Heart left ventricle (tissue), 13 donors: Measurements from ENCODE around the gene SIT1.
"Not testable (repeated sequence)": the region's sequence is repeated elsewhere in the genome, so short reads cannot be mapped to it uniquely, and the experiment has no call there.

Experiments
- POLR2A ChIP-seq, 2 donors: fragments of 450-650 bp; IDR thresholded peaks; one replicate each; pipeline ENCODE4 v1.6.1; 2017; ENCODE audit warnings: antibody characterized with exemption in 2 of 2, mild to moderate bottlenecking in 2 of 2, moderate library complexity in 2 of 2
- TF ChIP-seq, protein P1 (sequence below), 12 donors: fragments of 200-600 bp; sonication (generic) in 4 of 12; IDR thresholded peaks; one replicate each; pipeline versions ENCODE4 v1.5.0 to v1.8.0; 2018 to 2022; ENCODE audit warnings: antibody characterized with exemption in 12 of 12, mild to moderate bottlenecking in 5 of 12
- donor health status: ischemic (EF 13 %, LVEDD 7.1; RV severe dilation, severe dysfunction).
- donor health status: DM: no; HTN: yes; CAD: no.
- donor health status: DM: no; HTN: no; CAD: no.
- donor health status: ischemic (EF 25% LVEDD 6.9; RV normal size, moderate dysfunction).
- donor health status: ischemic (EF 25% LVEDD 5.7; RV mildly dilated, moderate dysfunction).
- donor health status: ischemic (EF 35%, LVEDD 5.7; RV mildly dilated, moderate dysfunction).
- donor health status: nonischemic (EF 11% LVEDD 7.7; RV severe dilation, severe dysfunction).
- donor health status: DM: yes; HTN: yes; CAD: no.
- donor health status: PGD.
- donor health status: ischemic (EF 29% LVEDD 5.4; RV normal size, mild dysfunction).
- donor health status: nonischemic (EF 23%, LVEDD 6.1; RV moderate dilation, normal function).

DNA sequence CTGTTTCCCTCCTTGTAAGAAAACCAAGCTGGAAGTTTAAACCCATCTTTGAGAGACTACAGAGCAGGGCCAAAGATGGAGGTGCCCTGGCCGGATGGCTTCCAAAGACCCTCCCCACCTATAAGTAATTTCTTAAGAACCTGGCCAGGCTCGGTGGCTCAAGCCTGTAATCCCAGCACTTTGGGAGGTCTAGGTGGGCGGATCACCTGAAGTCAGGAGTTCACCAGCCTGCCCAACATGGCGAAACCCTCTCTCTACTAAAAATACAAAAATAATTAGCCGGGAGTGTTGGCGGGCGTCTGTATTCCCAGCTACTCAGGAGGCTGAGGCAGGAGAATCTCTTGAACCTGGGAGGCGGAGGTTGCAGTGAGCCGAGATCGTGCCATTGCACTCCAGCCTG, 5.0 kb downstream of the SIT1 start:
- TF ChIP-seq, protein P1, sequence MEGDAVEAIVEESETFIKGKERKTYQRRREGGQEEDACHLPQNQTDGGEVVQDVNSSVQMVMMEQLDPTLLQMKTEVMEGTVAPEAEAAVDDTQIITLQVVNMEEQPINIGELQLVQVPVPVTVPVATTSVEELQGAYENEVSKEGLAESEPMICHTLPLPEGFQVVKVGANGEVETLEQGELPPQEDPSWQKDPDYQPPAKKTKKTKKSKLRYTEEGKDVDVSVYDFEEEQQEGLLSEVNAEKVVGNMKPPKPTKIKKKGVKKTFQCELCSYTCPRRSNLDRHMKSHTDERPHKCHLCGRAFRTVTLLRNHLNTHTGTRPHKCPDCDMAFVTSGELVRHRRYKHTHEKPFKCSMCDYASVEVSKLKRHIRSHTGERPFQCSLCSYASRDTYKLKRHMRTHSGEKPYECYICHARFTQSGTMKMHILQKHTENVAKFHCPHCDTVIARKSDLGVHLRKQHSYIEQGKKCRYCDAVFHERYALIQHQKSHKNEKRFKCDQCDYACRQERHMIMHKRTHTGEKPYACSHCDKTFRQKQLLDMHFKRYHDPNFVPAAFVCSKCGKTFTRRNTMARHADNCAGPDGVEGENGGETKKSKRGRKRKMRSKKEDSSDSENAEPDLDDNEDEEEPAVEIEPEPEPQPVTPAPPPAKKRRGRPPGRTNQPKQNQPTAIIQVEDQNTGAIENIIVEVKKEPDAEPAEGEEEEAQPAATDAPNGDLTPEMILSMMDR (IDR thresholded peaks at IDR 0.05) = not testable (repeated sequence)
- not testable (repeated sequence) for TF ChIP-seq POLR2A (IDR thresholded peaks at IDR 0.05)
